Measurements from ENCODE around the gene BST2. TPM values are rescaled to one million over a fixed set of nuclear protein-coding genes. Genes with fewer than 3 reads are reported as not detected.

The BST2 gene
- total RNA-seq, 1 donor from 2014 or later = not detected

DNA sequence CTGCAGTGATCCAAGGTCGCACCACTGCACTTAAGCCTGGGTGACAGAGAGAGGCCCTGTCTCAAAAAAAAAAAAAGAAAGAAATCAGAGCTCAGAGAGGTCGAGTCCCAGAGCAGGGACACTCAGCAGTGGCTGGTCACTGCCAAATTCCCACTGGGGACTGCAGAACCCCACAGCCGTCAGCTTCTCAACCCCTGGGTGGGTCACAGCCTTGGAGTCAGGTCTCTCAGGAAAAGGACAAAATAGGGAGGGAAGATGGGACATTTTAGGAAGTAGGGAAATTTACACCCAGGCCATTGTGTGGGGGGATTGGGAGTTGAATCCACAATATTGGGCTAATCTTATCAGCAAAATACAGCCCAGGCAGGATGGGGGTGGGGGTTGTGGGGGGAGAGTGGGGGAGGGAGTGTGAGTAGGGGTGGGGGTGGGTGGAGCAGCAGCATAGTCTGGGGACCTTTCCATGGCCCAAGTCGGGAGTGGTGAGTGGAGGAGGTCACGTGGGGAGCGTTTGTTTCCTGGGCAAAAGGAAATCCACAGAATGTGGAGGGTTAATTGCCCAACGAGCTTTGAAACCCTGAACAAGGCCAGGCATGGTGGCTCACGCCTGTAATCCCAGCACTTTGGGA lies 6.4 kb downstream of the BST2 start:
- no peaks in the 10 kb centered on the region for H3K36me3 Mint-ChIP-seq (ENCODE audit: low read depth)
- TF ChIP-seq, protein P1, sequence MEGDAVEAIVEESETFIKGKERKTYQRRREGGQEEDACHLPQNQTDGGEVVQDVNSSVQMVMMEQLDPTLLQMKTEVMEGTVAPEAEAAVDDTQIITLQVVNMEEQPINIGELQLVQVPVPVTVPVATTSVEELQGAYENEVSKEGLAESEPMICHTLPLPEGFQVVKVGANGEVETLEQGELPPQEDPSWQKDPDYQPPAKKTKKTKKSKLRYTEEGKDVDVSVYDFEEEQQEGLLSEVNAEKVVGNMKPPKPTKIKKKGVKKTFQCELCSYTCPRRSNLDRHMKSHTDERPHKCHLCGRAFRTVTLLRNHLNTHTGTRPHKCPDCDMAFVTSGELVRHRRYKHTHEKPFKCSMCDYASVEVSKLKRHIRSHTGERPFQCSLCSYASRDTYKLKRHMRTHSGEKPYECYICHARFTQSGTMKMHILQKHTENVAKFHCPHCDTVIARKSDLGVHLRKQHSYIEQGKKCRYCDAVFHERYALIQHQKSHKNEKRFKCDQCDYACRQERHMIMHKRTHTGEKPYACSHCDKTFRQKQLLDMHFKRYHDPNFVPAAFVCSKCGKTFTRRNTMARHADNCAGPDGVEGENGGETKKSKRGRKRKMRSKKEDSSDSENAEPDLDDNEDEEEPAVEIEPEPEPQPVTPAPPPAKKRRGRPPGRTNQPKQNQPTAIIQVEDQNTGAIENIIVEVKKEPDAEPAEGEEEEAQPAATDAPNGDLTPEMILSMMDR (conservative IDR thresholded peaks at IDR 0.05) = no peak
- no peaks in the 10 kb centered on the region for H3K27me3 Mint-ChIP-seq (ENCODE audit: low read depth)
- no peak for DNase-seq (ENCODE audit: low read depth, low spot score)
- no peaks in the 10 kb centered on the region for H3K9me3 Mint-ChIP-seq
- H3K27ac Mint-ChIP-seq (ENCODE audit: unreplicated experiment) = no peak overlapping the region
- H3K4me1 Mint-ChIP-seq = peaks cover 14% of the 10 kb centered on the region
- no peak overlapping the region for H3K4me3 Mint-ChIP-seq

DNA sequence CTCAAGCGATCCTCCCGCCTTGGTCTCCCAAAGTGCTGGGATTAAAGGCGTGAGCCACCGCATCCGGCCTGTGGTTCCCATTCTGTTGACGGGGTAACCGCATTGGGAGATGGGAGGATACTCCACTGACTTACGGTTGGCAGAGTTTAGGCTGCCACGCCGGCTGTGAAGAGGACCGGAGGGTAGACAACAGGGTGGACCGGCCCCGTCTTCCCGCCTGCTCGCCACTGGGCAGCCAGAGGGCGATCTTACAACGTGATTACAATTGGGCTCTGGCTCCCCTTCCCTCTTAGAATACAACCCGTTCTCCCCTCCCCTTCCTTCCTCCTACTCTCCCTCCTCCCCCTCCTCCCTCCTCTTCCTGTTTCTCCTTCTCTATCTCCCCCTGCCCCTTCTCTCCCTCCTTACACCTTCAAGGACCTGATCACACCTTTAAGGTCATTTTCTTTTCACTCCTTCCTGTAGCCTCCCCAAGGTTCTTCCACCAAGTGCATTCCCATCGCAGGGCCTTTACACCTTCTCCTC lies 10.5 kb downstream of the BST2 start:
- TF ChIP-seq, protein P1 (conservative IDR thresholded peaks at IDR 0.05) = peak; percentile 64

DNA sequence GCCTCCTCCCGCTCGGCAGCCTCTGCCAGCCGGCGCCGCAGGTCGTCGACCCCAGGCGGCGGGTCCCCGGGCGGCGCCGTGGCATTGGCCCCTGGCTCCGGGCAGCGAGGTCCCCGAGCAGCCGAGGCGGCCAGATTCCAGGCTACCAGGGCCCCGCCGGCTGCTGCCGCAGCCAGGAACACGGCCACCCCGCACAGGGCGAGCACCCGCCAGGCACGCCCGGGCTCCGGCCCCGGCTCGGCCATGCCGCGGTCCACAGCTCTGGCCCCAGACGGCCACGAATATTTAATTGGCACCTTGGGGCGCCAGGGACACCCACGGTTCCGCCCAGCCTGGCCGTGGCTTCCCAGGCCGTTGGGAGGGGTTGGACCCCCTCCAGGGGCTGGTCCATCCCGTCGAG lies 11.5 kb downstream of the BST2 start, which contains the start of gene CCDC194:
TSS of gene CCDC194 (minus strand) at position 283 of the 400 bp plus-strand sequence. CDS start at position 245, 38 bp downstream.
- peak within 1 kb of the TSS; percentile 71 for H3K4me3 Mint-ChIP-seq
- no peak for DNase-seq (ENCODE audit: low read depth, low spot score)
- TF ChIP-seq, protein P1 (conservative IDR thresholded peaks at IDR 0.05) = no peak
- no peaks in the 10 kb centered on the region for H3K9me3 Mint-ChIP-seq
- H3K36me3 Mint-ChIP-seq (ENCODE audit: low read depth) = no peaks in the 10 kb centered on the region
- peaks cover 14% of the 10 kb centered on the region for H3K4me1 Mint-ChIP-seq
- peaks cover 15% of the 10 kb centered on the region for H3K27me3 Mint-ChIP-seq (ENCODE audit: low read depth)
- no peak within 1 kb of the TSS for H3K27ac Mint-ChIP-seq (ENCODE audit: unreplicated experiment)

More for the DNA sequence above, 10.5 kb downstream of the BST2 start:
- peaks cover 14% of the 10 kb centered on the region for H3K4me1 Mint-ChIP-seq
- peaks cover 6% of the 10 kb centered on the region for H3K27me3 Mint-ChIP-seq (ENCODE audit: low read depth)
- no peak overlapping the region for H3K4me3 Mint-ChIP-seq
- no peak overlapping the region for H3K27ac Mint-ChIP-seq (ENCODE audit: unreplicated experiment)
- peak; percentile 51 for DNase-seq (ENCODE audit: low read depth, low spot score)
- no peaks in the 10 kb centered on the region for H3K9me3 Mint-ChIP-seq
- H3K36me3 Mint-ChIP-seq (ENCODE audit: low read depth) = no peaks in the 10 kb centered on the region

DNA sequence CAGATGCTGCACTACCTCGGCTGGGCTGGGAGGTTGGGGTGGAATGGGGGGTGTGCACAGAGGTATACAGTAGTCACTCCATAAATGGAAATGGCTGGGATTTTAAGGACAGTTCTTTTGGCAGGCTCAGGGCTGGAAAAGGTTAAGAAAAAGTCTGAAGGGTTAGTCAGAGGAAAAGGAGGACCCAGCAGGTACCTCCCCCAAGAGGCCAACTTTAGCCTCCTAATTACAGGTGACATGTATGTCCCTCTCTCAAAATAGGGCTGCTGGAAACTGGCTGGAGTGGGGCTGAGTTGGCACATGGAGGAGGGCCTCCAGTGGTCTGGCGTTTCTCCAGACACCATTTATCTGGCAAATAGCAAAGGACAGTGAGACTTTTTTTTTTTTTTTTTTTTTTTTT lies 12.4 kb downstream of the BST2 start:
- peaks cover 19% of the 10 kb centered on the region for H3K27me3 Mint-ChIP-seq (ENCODE audit: low read depth)
- no peak for DNase-seq (ENCODE audit: low read depth, low spot score)
- H3K27ac Mint-ChIP-seq (ENCODE audit: unreplicated experiment) = no peak overlapping the region
- peaks cover 14% of the 10 kb centered on the region for H3K4me1 Mint-ChIP-seq
- TF ChIP-seq, protein P1 (conservative IDR thresholded peaks at IDR 0.05) = no peak
- H3K36me3 Mint-ChIP-seq (ENCODE audit: low read depth) = no peaks in the 10 kb centered on the region
- no peaks in the 10 kb centered on the region for H3K9me3 Mint-ChIP-seq
- H3K4me3 Mint-ChIP-seq = peak overlapping the region; percentile 71

DNA sequence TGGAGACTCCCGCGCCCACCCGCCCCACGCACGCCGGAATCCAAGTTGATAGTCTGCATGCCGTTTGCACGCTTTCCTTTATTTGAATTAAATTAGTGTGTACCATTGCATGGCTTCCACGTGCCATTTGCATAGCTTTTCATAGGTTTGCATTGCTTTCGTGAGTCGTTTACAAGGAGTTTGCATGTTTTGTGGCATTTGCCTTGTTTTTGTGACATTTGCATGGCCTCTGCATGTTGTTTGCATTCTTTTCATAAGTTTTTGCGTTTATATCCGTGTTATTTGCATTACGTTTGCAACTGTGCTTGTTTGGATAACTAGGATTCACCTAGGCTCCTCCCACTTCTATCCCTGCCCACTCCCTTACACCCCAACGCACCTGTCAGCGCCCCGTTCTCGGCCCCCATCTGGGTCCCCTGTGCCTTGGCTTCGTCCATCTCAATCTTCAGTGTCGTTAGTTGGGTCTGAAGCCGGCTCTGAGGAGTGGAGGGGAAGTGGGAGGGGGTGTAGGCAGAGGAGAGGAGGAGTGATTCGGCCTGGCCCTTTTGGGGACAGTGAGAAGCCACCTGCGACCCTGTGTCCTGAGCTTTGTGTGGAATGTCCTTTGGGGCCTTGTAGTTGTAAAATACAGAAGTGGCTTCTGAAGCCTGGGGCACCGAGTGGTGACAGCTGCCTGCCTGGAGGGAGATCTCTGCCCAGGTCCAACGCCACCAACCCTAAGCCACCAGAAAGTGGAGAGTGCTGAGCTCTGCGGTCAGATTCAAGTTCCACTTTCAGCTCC lies 13.9 kb downstream of the BST2 start:
- no peak for DNase-seq (ENCODE audit: low read depth, low spot score)
- no peaks in the 10 kb centered on the region for H3K9me3 Mint-ChIP-seq

More for the DNA sequence above, 13.9 kb downstream of the BST2 start:
- peaks cover 19% of the 10 kb centered on the region for H3K27me3 Mint-ChIP-seq (ENCODE audit: low read depth)
- H3K4me3 Mint-ChIP-seq = peak overlapping the region; percentile 93
- TF ChIP-seq, protein P1 (conservative IDR thresholded peaks at IDR 0.05) = peak; percentile 41
- no peak overlapping the region for H3K27ac Mint-ChIP-seq (ENCODE audit: unreplicated experiment)
- H3K36me3 Mint-ChIP-seq (ENCODE audit: low read depth) = no peaks in the 10 kb centered on the region
- peaks cover 14% of the 10 kb centered on the region for H3K4me1 Mint-ChIP-seq
